NCI-H460 (cell line): ENCODE results near the gene C1QC. TPM values are rescaled to one million over a fixed set of nuclear protein-coding genes. Genes with fewer than 3 reads are reported as not detected.

ENCODE experiments used
- DNase-seq: peaks from one replicate; pipeline ENCODE4 v3.0.0-alpha.2; 2016; ENCODE audit warnings: low read depth; ENCODE audit errors: extremely low read depth
- polyA plus RNA-seq: library from polyadenylated mRNA; depleted of rRNA; stranded (reverse); fragments of >200 nt; gene quantifications from 2 replicates; pipeline ENCODE4 v1.2.3, GENCODE V29; 2014; cell fraction: nucleus; rRNA removed
- total RNA-seq: library from RNA; depleted of rRNA; stranded (reverse); fragments of >200 nt; shearing (Covaris generic); gene quantifications from 2 replicates; pipeline ENCODE4 v1.2.3, GENCODE V29; 2014; rRNA removed

C1QC gene
- total RNA-seq = not detected in 2 replicates
- polyA plus RNA-seq = not detected in 2 replicates

GRCh38 chr1:22643381-22643780 is at the start of gene C1QC:
C1QC (plus strand) TSS chr1:22643633; CDS start chr1:22644024, 391 bp downstream.
- DNase-seq = no peak

- no peak for DNase-seq
Measured at GRCh38 chr1:22594396-22594795, 49.0 kb upstream of the C1QC start.

GRCh38 chr1:22595108-22595507 is 48.3 kb upstream of the C1QC start:
- DNase-seq = no peak

GRCh38 chr1:22597301-22597965 is 46.0 kb upstream of the C1QC start:
- DNase-seq = no peak

GRCh38 chr1:22597996-22598395 is 45.4 kb upstream of the C1QC start:
- DNase-seq = no peak

GRCh38 chr1:22598736-22599135 is 44.7 kb upstream of the C1QC start:
- no peak for DNase-seq

GRCh38 chr1:22600071-22600816 is 43.2 kb upstream of the C1QC start:
- DNase-seq = no peak

- DNase-seq = no peak
Measured at GRCh38 chr1:22600817-22601605, 42.4 kb upstream of the C1QC start.

GRCh38 chr1:22601610-22602009 is 41.8 kb upstream of the C1QC start:
- DNase-seq = no peak

- DNase-seq = no peak
Measured at GRCh38 chr1:22602060-22602740, 41.2 kb upstream of the C1QC start.

GRCh38 chr1:22606161-22606560 is 37.3 kb upstream of the C1QC start:
- no peak for DNase-seq

- DNase-seq = no peak
Measured at GRCh38 chr1:22607154-22607553, 36.3 kb upstream of the C1QC start.

- no peak for DNase-seq
Measured at GRCh38 chr1:22608361-22608760, 35.1 kb upstream of the C1QC start.

GRCh38 chr1:22609291-22609690 is 34.1 kb upstream of the C1QC start:
- DNase-seq = no peak

- peak; percentile 48 for DNase-seq
Measured at GRCh38 chr1:22611530-22611947, 31.9 kb upstream of the C1QC start.

- no peak for DNase-seq
Measured at GRCh38 chr1:22612671-22613571, 30.5 kb upstream of the C1QC start.

GRCh38 chr1:22613572-22613918 is 29.9 kb upstream of the C1QC start:
- DNase-seq = no peak

GRCh38 chr1:22613951-22614350 is 29.5 kb upstream of the C1QC start:
- no peak for DNase-seq

GRCh38 chr1:22615886-22616285 is 27.5 kb upstream of the C1QC start:
- no peak for DNase-seq

- DNase-seq = no peak
Measured at GRCh38 chr1:22616571-22616970, 26.9 kb upstream of the C1QC start.
